Mucosa of rectum (tissue), 2 donors: ENCODE measurements around the gene GOLGA6A.
"Not testable (repeated sequence)": the region's sequence is repeated elsewhere in the genome, so short reads cannot be mapped to it uniquely, and the experiment has no call there.

ENCODE experiments used
- H3K27ac ChIP-seq, 2 donors: one replicate each; pipeline ENCODE4 v1.7.0; 2013; ENCODE audit warnings: inconsistent platforms in 2 of 2, low read depth in 2 of 2, low read length in 2 of 2
- H3K27me3 ChIP-seq, 2 donors: one replicate each; pipeline ENCODE4 v1.7.0; 2013; ENCODE audit warnings: low read length in 2 of 2; ENCODE audit not compliant: control insufficient read depth in 2 of 2, insufficient read depth in 2 of 2
- H3K36me3 ChIP-seq, 2 donors: one replicate each; pipeline ENCODE4 v1.7.0; 2013; ENCODE audit warnings: low read length in 2 of 2; ENCODE audit not compliant: control insufficient read depth in 2 of 2, insufficient read depth in 2 of 2
- H3K4me1 ChIP-seq, 2 donors: one replicate each; pipeline ENCODE4 v1.7.0; 2013; ENCODE audit warnings: low read length in 2 of 2, mild to moderate bottlenecking in 1 of 2; ENCODE audit not compliant: control insufficient read depth in 2 of 2, insufficient read depth in 2 of 2
- H3K4me3 ChIP-seq, 2 donors: one replicate each; pipeline ENCODE4 v1.7.0; 2013; ENCODE audit warnings: low read length in 2 of 2
- H3K9ac ChIP-seq, 2 donors: one replicate each; pipeline ENCODE4 v1.7.0; 2013; ENCODE audit warnings: low read length in 2 of 2, low read depth in 1 of 2, mild to moderate bottlenecking in 1 of 2
- H3K9me3 ChIP-seq, 2 donors: one replicate each; pipeline ENCODE4 v1.7.0; 2013; ENCODE audit warnings: low read length in 2 of 2; ENCODE audit not compliant: control insufficient read depth in 2 of 2
- donor health status: healthy.
- donor health status: Normal muscosa, but diverticular disease.

GOLGA6A gene

GRCh38 chr15:74065684-74066411 is 16.5 kb downstream of the GOLGA6A start:
- H3K4me3 ChIP-seq, H3K9ac ChIP-seq, H3K36me3 ChIP-seq, H3K9me3 ChIP-seq, H3K27ac ChIP-seq, H3K4me1 ChIP-seq, H3K27me3 ChIP-seq: not testable (repeated sequence)

- H3K9me3 ChIP-seq, H3K27ac ChIP-seq, H3K4me3 ChIP-seq, H3K36me3 ChIP-seq, H3K4me1 ChIP-seq, H3K27me3 ChIP-seq, H3K9ac ChIP-seq: not testable (repeated sequence)
Observed at GRCh38 chr15:74064822-74065221, 17.5 kb downstream of the GOLGA6A start.

GRCh38 chr15:74064183-74064582 is 18.2 kb downstream of the GOLGA6A start:
- H3K9me3 ChIP-seq, H3K9ac ChIP-seq, H3K27ac ChIP-seq, H3K27me3 ChIP-seq, H3K4me1 ChIP-seq, H3K36me3 ChIP-seq, H3K4me3 ChIP-seq: not testable (repeated sequence)

GRCh38 chr15:74063425-74064146 is 18.8 kb downstream of the GOLGA6A start:
- H3K36me3 ChIP-seq, H3K9me3 ChIP-seq, H3K27ac ChIP-seq, H3K27me3 ChIP-seq, H3K4me1 ChIP-seq, H3K9ac ChIP-seq, H3K4me3 ChIP-seq: not testable (repeated sequence)

- no peaks in the 10 kb centered on the region for H3K27me3 ChIP-seq
- H3K9ac ChIP-seq = no peak overlapping the region
- H3K9me3 ChIP-seq = no peaks in the 10 kb centered on the region
- no peaks in the 10 kb centered on the region for H3K36me3 ChIP-seq
- H3K4me1 ChIP-seq = no peaks in the 10 kb centered on the region
- no peak overlapping the region for H3K27ac ChIP-seq
- H3K4me3 ChIP-seq = no peak overlapping the region
Observed at GRCh38 chr15:74062671-74063070, 19.7 kb downstream of the GOLGA6A start.

GRCh38 chr15:74062236-74062635 is 20.1 kb downstream of the GOLGA6A start:
- Histone ChIP-seq H3K27ac (no peak overlapping the region), H3K9me3 (no peaks in the 10 kb centered on the region), H3K27me3 (no peaks in the 10 kb centered on the region), H3K4me3 (no peak overlapping the region), H3K4me1 (no peaks in the 10 kb centered on the region), H3K36me3 (no peaks in the 10 kb centered on the region), H3K9ac (no peak overlapping the region)

- H3K9me3 ChIP-seq = no peaks in the 10 kb centered on the region
- H3K4me3 ChIP-seq = no peak overlapping the region
- no peaks in the 10 kb centered on the region for H3K36me3 ChIP-seq
- no peak overlapping the region for H3K9ac ChIP-seq
- no peaks in the 10 kb centered on the region for H3K27me3 ChIP-seq
- H3K27ac ChIP-seq = no peak overlapping the region
- H3K4me1 ChIP-seq = no peaks in the 10 kb centered on the region
Observed at GRCh38 chr15:74060251-74060650, 22.1 kb downstream of the GOLGA6A start.

GRCh38 chr15:74059050-74059833 is 23.1 kb downstream of the GOLGA6A start:
- not testable (repeated sequence) for H3K27ac ChIP-seq, H3K4me3 ChIP-seq, H3K4me1 ChIP-seq, H3K36me3 ChIP-seq, H3K27me3 ChIP-seq, H3K9me3 ChIP-seq, H3K9ac ChIP-seq

- peaks cover 8 to 10% of the 10 kb centered on the region in 2 donors for H3K4me1 ChIP-seq
- H3K9ac ChIP-seq, H3K27me3 ChIP-seq, H3K36me3 ChIP-seq, H3K27ac ChIP-seq, H3K9me3 ChIP-seq, H3K4me3 ChIP-seq: not testable (repeated sequence)
Observed at GRCh38 chr15:74056330-74056729, 26.0 kb downstream of the GOLGA6A start.

GRCh38 chr15:74055804-74056203 is 26.5 kb downstream of the GOLGA6A start:
- Histone ChIP-seq H3K4me3 (no peak overlapping the region), H3K4me1 (peaks cover 9 to 10% of the 10 kb centered on the region in 2 donors), H3K27me3 (no peaks in the 10 kb centered on the region), H3K9ac (no peak overlapping the region), H3K27ac (no peak overlapping the region), H3K36me3 (no peaks in the 10 kb centered on the region), H3K9me3 (no peaks in the 10 kb centered on the region)
